Glomerular endothelial cell (primary cell): Measurements from ENCODE around the gene JPH3. TPM values are rescaled to one million over a fixed set of nuclear protein-coding genes. Genes with fewer than 3 reads are reported as not detected.
"Not testable (repeated sequence)": the region's sequence is repeated elsewhere in the genome, so short reads cannot be mapped to it uniquely, and the experiment has no call there.

Source experiments
- DNase-seq: peaks from one replicate; pipeline ENCODE4 v3.0.0-alpha.2; 2011; ENCODE audit warnings: low read depth, low spot score; ENCODE audit errors: extremely low read depth
- total RNA-seq: library from RNA; depleted of rRNA; stranded (reverse); fragments of >200 nt; gene quantifications from 2 replicates; pipeline ENCODE4 v1.2.3, GENCODE V29; 2015

Gene JPH3
- total RNA-seq, 1 donor from 2014 or later = 0.23 TPM

DNA sequence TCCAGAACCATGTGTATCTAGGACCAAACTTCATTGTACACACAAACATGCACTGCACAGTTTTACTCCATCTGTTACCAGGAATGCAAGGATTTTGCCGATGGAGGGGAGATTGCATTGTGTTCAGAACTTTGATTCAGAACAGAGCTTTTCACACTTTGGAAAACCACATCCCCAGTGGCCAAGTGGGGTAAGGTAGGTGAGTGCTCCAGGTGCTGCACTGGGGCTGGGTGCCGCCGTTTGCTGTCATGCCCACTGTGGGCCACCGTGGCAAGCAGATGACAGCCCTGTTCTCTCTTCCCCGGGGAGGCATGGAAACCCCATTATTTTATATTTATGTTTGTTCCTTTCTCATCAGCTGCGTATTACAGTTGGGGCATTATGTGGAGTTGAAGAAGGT, 29.3 kb upstream of the JPH3 start:
- DNase-seq = no peak

DNA sequence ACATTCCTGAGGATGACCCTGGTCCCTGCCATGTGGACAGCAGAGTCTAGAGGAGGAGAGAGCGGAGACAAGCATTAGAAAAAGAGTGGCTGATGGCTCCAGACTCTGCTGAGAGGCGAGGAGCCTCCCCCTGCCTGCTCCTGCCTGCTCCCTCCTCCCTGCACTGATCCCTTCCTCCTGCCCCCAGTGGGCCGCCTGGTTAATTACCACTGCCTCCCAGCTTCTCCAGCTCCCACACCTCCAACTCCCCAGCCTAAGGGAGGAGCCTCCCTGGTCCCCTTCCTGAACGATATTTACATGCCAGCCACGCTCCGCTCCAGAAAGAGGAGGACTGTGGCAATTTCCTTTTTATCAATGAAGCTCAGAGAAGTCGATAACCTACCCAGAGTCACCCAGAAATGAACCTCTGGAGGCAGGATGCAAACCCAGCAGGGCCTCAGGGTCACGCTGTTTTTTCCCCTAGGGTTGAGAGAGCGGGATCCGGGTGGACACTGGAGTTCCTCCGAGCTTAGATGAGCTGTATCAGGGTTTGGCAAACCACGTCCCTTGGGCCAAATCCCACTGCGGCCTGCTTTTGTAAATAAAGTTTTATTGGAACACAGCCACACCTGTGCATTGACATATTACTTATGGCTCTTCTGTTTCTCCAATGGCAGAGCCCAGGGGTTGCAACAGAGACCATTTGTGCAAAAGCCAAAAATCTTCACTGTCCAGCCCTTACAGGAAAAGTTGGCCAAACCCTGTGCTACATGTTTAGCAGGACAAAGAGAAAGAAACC, 27.1 kb upstream of the JPH3 start:
- DNase-seq = no peak

DNA sequence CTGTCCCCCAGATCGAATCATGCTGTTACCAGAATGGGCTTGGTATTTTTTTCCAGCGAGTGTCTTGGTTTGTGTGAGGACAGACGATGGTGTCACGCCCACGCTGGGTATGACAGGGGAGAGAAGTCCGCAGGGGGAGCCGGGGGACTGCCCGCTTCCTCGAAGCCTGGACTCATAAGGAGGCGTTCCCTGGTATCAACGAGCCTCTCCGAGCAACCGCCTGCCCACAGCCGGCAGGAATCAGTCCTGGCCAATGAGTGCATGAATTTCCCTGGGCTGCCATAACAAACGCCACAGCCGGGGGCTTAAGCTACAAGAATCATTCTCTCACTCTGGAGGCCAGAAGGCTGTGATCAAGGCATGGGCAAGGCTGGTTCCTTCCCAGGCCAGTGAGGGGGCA, 26.1 kb upstream of the JPH3 start:
- no peak for DNase-seq

DNA sequence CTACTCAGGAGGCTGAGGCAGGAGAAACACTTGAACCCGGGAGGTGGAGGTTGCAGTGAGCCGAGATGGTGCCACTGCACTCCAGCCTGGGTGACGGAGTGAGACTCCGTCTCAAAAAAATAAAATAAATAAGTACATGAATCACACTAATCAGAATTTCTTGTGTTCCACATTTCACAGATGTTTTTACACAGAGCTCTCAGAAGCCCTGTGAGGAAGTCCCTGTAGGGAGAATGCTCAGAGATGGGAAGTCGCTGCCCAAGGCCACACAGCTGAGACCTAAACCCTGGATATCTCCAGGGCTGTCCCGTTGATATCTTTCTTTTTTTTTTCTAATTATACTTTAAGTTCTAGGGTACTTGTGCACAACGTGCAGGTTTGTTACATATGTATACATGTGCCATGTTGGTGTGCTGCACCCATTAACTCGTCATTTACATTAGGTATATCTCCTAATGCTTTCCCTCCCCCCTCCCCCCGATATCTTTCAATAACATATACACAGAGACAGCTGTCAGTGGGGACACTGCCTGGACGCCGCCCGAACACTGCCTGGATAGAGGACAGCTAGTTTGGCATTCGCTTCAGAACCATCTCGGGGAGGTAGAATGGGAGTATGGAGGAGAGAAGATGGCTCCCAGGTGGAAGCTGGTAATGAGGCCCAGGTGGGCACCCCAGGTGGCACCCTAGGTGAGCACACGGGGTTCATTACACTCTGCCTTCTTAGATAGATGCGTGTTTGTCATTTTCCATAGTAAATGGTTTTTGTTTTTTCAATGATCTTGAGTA, 24.0 kb upstream of the JPH3 start:
- not testable (repeated sequence) for DNase-seq

DNA sequence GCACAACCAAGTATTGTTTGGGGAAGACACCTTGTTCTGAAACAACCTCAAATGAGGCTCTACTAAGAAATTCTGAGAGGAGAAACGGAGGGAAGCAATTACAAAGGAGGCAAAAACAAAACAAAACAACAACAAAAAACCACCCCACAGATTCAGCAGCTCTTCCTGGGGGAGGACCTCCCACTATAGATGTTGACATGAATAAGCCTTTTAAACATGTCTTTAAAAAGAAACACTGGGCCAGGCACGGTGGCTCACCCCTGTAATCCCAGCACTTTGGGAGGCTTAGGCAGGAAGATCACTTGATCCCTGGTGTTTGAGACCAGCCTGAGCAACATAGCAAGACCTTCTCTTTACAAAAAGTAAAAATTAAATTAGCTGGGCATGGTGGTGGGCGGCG, 22.6 kb upstream of the JPH3 start:
- DNase-seq = no peak

DNA sequence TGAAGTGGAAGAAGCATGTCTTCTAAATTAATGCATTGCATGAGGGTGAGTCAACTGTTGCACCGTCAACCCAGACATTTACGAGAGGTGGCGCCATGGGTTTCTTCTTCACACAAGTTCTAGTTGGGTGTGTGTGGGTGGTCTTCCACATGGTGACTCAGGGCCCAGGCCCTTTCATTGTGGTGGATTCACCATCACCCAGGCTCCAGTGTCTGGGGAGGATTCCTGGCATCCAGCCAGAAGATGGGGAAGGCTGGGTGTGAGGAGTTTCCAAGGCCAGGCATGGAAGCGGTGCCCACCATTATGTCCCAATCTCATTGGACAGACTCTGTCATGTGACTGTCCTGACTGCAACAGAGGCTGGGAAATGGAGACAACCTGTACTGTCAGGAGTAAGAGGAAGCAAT, 21.4 kb upstream of the JPH3 start:
- no peak for DNase-seq

DNA sequence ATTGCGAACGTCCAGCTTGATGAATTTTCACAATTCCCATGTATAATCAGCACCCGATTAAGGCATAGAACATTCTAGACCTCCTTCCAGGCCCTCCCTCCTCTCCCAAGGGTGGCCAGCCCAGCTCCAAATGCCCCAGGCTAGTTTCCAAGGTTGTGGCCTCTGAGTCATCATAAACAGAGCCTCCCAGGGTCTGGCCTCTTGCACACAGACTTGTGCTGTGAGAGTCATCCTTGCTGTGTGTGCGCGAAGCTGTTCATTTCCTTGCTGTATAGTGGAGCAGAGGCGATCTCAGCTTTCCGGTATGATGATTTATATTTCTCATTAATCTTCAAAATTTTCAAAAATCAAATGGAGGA, 20.5 kb upstream of the JPH3 start:
- peak; percentile 64 for DNase-seq

DNA sequence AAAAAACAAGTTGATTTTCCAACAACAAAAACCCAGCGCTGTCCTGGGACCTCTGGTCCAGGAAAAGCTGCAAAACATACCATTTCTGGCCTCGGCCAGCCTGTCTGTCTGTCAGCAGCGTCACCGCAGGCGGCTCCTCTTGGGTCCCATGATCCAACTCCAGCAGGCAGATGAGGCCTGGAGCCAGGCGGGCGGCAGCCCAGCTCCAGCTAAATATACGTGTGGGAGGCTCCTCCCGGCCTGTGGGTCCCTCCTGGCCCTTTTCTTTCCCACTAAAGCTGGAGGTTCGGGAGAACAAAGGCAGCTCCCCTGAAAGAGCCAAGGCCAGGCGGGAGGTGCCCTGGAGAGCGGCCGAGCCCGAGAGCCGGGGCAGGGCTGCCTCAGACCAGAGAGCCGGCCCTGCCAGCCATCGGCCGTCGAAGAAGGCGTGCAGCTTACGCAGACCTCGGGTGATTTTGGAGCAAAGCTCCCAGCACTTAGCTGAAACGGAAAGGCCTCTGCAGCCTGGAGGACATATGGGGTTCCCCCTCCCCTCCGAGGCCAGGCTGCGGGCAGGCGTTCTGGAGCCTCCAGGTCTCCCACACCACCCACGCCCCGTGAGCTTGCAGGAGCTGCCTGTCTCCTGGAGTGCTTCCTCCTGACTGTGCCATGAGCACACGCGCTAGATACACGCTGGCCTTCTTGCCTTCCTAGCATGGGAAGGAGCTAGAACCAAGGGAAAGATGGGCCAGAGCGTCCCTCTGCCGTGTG, 19.9 kb upstream of the JPH3 start:
- DNase-seq = no peak

DNA sequence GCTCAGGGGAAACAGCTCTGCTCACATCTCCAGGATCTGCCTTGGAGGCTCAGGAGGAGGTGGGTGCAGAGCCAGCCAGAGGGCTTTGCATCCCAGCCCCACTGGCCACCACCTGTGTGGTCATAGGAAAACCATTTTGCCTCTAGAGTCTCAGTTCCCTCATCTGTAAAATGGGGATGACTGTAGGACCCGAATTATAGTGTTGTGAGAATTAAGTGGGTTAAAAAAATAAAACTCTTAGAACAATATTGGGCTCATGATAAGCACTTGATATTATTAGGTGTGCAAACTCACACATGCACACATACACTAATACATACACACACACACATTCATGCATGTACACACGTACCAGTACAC, 19.4 kb upstream of the JPH3 start:
- no peak for DNase-seq

DNA sequence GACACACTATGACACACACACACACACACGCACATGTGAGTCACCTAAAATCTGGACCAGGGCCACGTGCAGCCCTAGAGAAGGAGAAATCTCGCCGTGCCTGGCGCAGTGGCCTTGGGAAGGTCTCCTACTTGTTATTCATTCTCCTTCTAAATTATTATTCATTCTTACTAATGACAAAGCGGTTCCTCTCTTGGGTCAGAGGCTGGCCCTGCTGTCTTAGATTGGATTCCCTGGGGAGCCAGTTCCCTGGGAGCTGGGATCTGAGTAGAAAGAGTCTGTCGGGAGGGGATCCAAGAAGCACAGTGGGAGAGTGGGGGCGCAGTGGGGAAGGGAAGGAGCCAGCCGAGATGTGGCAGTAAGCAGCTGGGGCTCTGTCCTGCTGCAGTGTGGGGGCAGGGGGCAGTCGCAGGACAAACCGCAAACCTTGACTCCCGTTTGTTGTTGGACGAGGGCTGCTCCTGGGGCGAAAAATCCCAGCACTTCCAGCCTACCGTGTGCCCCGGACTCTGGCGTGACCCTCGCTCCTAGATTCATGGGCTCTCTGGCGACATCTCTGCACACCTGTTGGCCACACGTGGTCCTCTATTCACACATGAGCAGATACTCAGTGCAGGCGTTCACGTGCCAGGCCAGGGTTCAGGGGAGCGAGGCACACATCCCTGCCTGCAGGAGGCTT, 18.7 kb upstream of the JPH3 start:
- no peak for DNase-seq

DNA sequence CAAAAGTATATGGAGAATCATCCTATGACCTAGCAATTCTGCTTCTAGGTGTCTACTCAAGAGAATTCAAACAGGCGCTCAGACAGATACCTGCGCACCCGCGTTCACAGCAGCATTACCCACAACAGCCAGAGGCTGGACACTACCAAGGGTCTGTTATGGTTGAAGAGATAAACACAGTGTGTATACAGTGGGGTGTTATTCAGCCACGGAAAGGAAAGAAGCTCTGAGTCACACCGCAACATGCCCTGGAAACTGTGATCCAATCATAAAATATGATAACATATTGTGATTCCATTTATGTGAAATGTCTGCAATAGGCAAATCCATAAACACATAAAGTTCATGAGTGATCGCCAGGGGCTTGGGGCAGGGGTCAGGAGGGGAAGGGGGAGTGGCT, 18.0 kb upstream of the JPH3 start:
- no peak for DNase-seq

DNA sequence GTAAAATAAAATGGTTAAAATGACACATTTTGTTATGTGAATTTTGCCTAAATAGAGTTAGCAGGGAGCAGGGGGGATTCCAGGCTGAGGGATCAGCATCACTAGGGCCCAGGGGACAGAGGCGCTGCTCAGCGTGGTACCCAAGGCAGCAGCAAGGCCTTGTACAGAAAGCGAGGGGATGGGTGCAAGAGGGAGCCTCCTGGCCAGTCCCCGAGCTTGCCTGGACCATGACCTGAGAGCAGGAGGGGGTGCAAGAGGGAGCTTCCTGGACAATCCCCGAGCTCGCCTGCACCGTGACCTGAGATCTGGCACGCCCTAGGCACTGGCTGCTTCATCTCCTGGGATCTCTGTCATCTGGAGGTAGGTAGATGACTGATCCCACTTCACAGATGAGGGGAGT, 17.3 kb upstream of the JPH3 start:
- no peak for DNase-seq

DNA sequence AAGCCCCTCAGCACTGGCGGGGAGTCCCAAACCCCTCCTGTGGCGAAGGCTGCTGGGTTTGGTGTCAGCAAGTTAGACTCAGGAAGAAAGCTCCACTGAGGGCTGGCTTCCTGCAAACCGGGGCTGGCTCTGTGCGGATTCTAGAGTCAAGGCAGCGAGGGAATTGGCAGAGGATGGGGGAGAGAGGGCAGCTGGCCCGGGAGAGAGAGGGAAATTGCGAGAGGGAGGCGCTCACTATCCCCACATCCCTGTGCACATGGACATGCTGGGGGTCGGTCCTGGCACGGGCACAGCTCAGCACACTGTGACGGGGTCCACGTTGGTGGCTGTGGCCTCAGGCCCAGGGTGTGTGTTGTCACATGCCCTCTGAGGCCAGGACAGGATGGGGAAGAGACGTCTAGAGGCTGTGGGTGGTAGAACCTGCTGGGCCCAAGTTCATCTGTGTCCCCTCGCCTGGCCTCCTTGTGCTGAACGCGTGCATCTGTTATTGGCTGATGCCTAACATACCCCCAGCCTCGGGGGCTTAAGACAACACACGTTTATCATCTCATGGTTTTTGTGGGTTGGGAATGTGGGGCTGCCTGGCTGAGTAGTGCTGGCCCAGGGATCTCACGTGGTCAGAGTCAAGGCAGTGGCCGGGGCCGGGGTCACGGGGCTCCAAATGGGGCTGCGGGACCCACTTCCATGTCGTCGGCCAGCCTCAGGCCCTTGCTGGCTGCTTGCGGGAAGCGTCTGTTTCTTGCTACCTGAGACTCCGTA, 16.7 kb upstream of the JPH3 start:
- no peak for DNase-seq

DNA sequence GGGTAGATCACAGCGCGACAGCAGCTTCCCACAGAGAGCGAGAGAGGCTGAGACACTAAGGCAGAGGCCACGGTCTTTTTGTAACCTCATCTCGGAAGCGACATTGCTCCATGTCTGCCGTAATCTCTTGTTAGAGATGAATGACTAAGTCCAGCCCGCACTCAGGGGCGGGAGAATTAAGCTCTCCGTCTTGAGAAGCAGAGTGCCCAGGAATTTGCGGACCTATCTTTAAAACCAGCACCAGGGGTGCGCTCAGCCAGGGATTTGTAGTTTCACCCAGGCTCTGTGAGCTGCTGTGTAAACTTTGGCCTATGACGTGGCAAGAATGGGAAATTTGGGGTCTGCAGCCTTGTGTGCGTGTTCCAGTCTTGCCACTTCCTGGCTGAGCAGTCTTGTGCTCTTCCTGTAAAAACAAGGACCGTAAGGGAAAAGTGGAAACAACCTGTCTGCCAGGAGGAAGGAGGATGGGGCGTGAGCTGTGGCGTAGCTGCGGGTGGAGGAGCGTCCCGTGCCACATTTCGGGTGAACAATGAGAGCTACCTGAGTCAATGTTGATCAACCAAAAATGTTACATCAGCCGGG, 16.0 kb upstream of the JPH3 start:
- DNase-seq = no peak

DNA sequence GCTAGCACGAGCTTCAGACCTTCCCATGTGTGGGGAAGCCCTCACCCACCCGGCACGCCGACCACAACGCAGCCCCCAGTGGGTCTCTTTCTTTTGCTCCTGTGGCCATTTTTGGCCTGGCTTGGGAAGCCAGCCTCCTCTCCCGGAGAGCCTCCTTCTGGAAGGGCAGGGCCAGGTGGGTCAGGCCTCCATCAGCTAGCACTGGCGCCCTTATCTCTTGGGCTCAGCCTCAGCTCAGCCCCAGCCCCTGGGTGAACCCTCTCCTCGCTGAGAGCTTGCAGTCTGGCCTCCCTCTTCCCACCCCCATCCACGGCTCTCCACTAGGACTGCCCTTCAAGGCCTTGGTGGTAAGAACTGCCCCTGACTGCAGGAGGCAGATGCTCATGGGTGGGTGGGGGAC, 14.7 kb upstream of the JPH3 start:
- no peak for DNase-seq

DNA sequence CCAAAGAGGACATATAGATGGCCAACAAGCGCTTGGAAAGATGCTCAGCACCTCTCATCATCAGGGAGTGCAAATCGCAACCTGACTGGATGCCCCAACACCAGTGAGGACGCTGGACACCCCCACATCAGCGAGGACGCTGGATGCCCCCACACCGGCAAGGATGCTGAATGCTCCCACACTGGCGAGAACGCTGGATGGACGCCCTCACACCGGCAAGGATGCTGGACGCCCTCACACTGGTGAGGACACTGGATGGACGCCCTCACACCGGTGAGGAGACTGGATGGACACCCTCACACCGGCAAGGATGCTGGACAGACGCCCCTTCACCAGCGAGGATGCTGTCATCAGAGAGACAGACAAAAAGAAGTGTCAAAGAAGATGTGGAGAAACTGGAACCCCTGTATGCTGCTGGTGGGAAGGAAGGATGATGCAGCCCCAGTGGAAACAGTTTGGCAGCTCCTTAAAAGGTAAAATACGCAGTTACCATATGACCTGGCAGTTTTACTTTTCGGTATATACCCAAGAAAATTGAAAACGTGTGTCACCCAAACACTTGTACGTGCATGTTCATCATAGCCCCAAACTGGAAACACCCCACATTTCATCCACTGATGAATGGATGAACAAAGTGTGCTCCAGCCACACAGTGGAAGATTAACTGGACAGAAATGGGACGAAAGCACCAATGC, 10.1 kb upstream of the JPH3 start:
- DNase-seq = no peak

DNA sequence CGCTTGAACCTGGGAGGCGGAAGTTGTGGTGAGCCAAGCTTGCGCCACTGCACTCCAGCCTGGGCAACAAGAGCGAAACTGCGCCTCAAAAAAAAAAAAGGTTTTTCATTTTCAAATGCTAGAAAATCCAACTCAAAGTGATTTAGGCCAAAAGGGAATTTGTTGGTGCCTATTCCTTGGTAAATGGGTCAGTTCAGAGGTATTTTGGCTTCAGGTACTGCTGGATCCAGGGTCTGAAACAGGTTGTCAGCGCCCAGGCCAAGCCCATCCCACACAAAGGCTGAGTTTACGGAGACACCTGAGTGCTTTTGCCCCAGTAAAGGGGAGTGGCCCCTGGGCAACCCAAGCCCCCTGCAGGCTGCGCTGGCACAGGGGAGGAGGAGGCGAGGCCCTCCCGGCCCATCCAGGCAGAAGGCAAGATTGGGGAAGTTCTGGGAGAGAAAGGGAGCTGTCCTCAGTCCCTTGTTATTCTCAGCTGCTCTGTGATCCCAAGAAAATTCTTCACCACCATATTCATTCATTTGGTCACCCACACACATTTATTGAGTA, 8.5 kb upstream of the JPH3 start:
- DNase-seq = no peak

DNA sequence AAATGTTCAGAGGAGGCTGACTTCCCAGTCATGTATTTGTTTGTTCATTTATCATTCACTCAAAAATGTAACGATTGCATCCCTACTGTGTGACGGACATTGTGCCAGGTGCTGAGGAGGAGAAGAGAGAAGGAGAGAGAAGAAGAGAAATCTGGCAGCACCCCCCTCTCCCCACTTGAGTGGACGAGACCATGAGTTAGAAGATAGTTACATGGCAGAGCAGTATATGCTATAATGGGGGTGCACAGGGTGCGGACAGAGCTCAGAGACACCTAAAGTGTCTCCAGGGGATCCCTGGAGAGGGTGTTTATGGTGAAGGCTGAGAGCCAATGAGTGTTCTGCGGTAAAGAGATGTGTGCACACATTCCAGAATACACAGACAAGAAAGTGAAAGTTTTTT, 6.6 kb upstream of the JPH3 start:
- DNase-seq = no peak

DNA sequence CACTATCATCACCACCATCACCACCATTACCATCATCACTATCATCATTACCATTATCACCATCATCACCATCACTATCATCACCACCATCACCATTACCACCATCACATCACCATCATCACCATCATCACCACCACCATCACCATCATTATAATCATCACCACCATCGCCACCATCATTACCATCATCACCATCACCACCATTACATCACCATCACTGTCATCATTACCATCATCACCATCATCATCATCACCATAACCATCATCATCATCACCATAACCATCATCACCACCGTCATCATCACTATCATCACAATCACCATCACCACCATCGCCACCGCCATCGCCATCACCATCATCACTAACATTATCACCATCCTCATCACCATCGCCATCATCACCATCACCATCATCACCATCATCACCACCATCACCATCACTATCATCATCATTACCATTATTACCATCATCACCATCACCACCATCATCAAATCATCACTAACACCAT, 4.9 kb upstream of the JPH3 start:
- DNase-seq = no peak
